Heart left ventricle (tissue), 16 donors: Measurements from ENCODE around the gene SLC1A7. TPM values are rescaled to one million over a fixed set of nuclear protein-coding genes. Genes with fewer than 3 reads are reported as not detected.

Source experiments
- ATAC-seq, 4 donors: fragments of 200-7000 bp; cut with Tn5 transposase; one replicate each; pipeline ENCODE4 v1.9.1; 2020 to 2022; ENCODE audit warnings: moderate library complexity in 4 of 4, mild to moderate bottlenecking in 3 of 4, moderate number of reproducible peaks in 1 of 4
- DNase-seq, 5 donors: peaks; one replicate each; pipeline ENCODE4 v3.0.0-alpha.2; 2020
- H3K27ac ChIP-seq, 12 donors: fragments of 200-600 bp; sonication (generic) in 4 of 12; one replicate each; pipeline versions ENCODE4 v1.5.0 to v1.8.0; 2016 to 2022; ENCODE audit warnings: mild to moderate bottlenecking in 2 of 12
- H3K27me3 ChIP-seq, 9 donors: fragments of 200-600 bp; sonication (generic) in 2 of 9; one replicate each; pipeline versions ENCODE4 v1.5.1 to v1.8.0; 2016 to 2022; ENCODE audit warnings: mild to moderate bottlenecking in 3 of 9
- H3K36me3 ChIP-seq, 9 donors: fragments of 200-600 bp; sonication (generic) in 2 of 9; one replicate each; pipeline versions ENCODE4 v1.5.0 to v1.8.0; 2018 to 2022; ENCODE audit warnings: mild to moderate bottlenecking in 2 of 9
- H3K4me1 ChIP-seq, 12 donors: fragments of 200-600 bp; sonication (generic) in 4 of 12; one replicate each; pipeline versions ENCODE4 v1.5.0 to v1.8.0; 2016 to 2022; ENCODE audit warnings: mild to moderate bottlenecking in 3 of 12
- H3K4me3 ChIP-seq, 12 donors: fragments of 200-600 bp; sonication (generic) in 4 of 12; one replicate each; pipeline versions ENCODE4 v1.5.0 to v1.8.0; 2017 to 2022; ENCODE audit warnings: mild to moderate bottlenecking in 9 of 12, moderate library complexity in 4 of 12
- H3K9me3 ChIP-seq, 12 donors: fragments of 200-600 bp; sonication (generic) in 4 of 12; one replicate each; pipeline versions ENCODE4 v1.5.0 to v1.8.0; 2016 to 2022; ENCODE audit warnings: mild to moderate bottlenecking in 1 of 12
- POLR2A ChIP-seq, 2 donors: fragments of 450-650 bp; IDR thresholded peaks; one replicate each; pipeline ENCODE4 v1.6.1; 2017; ENCODE audit warnings: antibody characterized with exemption in 2 of 2, mild to moderate bottlenecking in 2 of 2, moderate library complexity in 2 of 2
- WGBS, 4 donors: extraction: QIAGEN DNeasy Blood & Tissue Kit in 2 of 4; methylation state at CpG; one replicate each; pipeline versions ENCODE4 v1.1.5 to v1.1.7; 2013 to 2018; 5-methylcytosine and 5-hydroxymethylcytosine counted together
- intact Hi-C, 10 donors: fragments of 100-400 bp; cut with DNase I; formaldehyde crosslinking; loops; one replicate each; pipeline versions ENCODE4 v1.11.1 to v1.14.2; 2022
- polyA plus RNA-seq, 2 donors: library from polyadenylated mRNA; stranded (reverse); fragments of 200-250 nt; gene quantifications; one replicate each; pipeline ENCODE4 v1.2.3, GENCODE V29; 2013
- total RNA-seq, 9 donors: library from RNA; depleted of rRNA in 2 of 9; stranded (reverse); fragments of >200 nt in 2 of 9; fragmentation: NEBNext Ultra II Directional in 3 of 9; extraction: Animal tissue kit (Norgen Biotek cat#: 25700) in 3 of 9; gene quantifications; one replicate each; pipeline versions ENCODE4 v1.1.0 to v1.2.4, GENCODE V29; 2016 to 2023
- TF ChIP-seq, protein P1 (sequence below), 12 donors: fragments of 200-600 bp; sonication (generic) in 4 of 12; IDR thresholded peaks; one replicate each; pipeline versions ENCODE4 v1.5.0 to v1.8.0; 2018 to 2022; ENCODE audit warnings: antibody characterized with exemption in 12 of 12, mild to moderate bottlenecking in 5 of 12
- donor health status: ischemic (EF 13 %, LVEDD 7.1; RV severe dilation, severe dysfunction).
- donor health status: healthy with polysubstance abuse.
- donor health status: DM: no; HTN: yes; CAD: no.
- donor health status: DM: no; HTN: no; CAD: no.
- donor health status: ischemic (EF 25% LVEDD 6.9; RV normal size, moderate dysfunction).
- donor health status: ischemic (EF 25% LVEDD 5.7; RV mildly dilated, moderate dysfunction).
- donor health status: healthy.
- donor health status: DM: yes; HTN: yes; CAD: no.
- donor health status: ischemic (EF 35%, LVEDD 5.7; RV mildly dilated, moderate dysfunction).
- donor health status: nonischemic (EF 11% LVEDD 7.7; RV severe dilation, severe dysfunction).
- donor health status: DM: yes; HTN: yes; CAD: no.
- donor health status: PGD.
- donor health status: ischemic (EF 29% LVEDD 5.4; RV normal size, mild dysfunction).
- donor health status: nonischemic (EF 23%, LVEDD 6.1; RV moderate dilation, normal function).

SLC1A7 gene
- total and polyA plus RNA-seq, 11 donors = 0.07 to 1.1 (median 0.33) TPM; not detected in 2

DNA sequence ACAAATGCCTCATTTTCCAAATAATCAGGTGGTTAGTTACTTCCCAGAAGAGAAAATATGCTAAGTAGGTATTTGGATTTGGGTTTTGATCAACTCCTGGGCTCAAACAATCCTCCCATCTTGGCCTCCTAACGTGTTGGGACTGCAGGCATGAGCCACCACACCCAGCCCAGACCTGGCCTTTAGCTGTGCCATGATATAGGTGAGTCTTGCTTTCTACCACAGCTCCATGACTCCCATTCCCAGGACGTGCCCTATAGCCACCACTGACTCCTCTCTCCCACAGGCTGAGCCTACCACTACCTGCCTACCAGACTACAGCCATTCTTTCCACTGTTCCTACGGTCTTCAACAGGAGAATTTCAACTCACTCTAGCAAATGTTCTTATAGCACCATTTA, 1.8 kb upstream of the SLC1A7 start:
- Histone ChIP-seq H3K27ac (no peak overlapping the region), H3K4me3 (no peak overlapping the region), H3K4me1 (peaks cover 0 to 57% (median 17%) of the 10 kb centered on the region in 12 donors), H3K27me3 (no peaks in the 10 kb centered on the region), H3K36me3 (no peaks in the 10 kb centered on the region), H3K9me3 (no peaks in the 10 kb centered on the region)
- no peak for DNase-seq
- 63 to 94% (median 68%) methylated on average over 3 of the region's 3 CpGs for WGBS, 4 donors
- intact Hi-C loops = no loop called here
- no peak for ATAC-seq
- TF ChIP-seq, protein P1, sequence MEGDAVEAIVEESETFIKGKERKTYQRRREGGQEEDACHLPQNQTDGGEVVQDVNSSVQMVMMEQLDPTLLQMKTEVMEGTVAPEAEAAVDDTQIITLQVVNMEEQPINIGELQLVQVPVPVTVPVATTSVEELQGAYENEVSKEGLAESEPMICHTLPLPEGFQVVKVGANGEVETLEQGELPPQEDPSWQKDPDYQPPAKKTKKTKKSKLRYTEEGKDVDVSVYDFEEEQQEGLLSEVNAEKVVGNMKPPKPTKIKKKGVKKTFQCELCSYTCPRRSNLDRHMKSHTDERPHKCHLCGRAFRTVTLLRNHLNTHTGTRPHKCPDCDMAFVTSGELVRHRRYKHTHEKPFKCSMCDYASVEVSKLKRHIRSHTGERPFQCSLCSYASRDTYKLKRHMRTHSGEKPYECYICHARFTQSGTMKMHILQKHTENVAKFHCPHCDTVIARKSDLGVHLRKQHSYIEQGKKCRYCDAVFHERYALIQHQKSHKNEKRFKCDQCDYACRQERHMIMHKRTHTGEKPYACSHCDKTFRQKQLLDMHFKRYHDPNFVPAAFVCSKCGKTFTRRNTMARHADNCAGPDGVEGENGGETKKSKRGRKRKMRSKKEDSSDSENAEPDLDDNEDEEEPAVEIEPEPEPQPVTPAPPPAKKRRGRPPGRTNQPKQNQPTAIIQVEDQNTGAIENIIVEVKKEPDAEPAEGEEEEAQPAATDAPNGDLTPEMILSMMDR (IDR thresholded peaks at IDR 0.05) = no peak
- TF ChIP-seq POLR2A (IDR thresholded peaks at IDR 0.05) = no peak

DNA sequence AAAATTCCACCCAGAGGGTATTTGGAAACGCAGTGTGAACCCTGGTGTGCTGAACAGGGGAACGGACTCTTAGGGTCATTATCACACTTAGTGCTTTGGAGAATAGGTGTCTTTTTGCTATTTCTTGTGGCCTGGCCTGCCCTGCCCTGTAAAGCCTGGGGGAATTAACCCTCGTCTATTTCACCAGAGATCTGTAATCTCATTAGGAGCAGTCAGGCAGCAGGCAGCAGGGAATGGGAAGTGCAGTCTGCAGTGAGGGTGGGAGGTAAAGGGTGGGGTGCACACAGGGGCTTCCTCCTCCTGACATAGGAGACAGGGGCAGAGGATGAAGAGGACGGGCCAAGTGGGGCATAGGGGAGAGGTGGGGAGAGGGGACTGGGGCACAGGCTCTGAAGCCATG, 1.1 kb upstream of the SLC1A7 start:
- DNase-seq (no peak), ATAC-seq (no peak)
- Histone ChIP-seq H3K4me3 (no peak overlapping the region), H3K27me3 (no peaks in the 10 kb centered on the region), H3K36me3 (no peaks in the 10 kb centered on the region), H3K27ac (peak overlapping the region in 1 of 12 donors; percentile 13), H3K9me3 (no peaks in the 10 kb centered on the region), H3K4me1 (peaks cover 0 to 61% (median 17%) of the 10 kb centered on the region in 12 donors)
- TF ChIP-seq, protein P1 (IDR thresholded peaks at IDR 0.05) = no peak
- TF ChIP-seq POLR2A (IDR thresholded peaks at IDR 0.05) = no peak
- intact Hi-C loops = no loop called here
- 67 to 82% (median 78%) methylated on average over 4 of the region's 4 CpGs for WGBS, 4 donors

DNA sequence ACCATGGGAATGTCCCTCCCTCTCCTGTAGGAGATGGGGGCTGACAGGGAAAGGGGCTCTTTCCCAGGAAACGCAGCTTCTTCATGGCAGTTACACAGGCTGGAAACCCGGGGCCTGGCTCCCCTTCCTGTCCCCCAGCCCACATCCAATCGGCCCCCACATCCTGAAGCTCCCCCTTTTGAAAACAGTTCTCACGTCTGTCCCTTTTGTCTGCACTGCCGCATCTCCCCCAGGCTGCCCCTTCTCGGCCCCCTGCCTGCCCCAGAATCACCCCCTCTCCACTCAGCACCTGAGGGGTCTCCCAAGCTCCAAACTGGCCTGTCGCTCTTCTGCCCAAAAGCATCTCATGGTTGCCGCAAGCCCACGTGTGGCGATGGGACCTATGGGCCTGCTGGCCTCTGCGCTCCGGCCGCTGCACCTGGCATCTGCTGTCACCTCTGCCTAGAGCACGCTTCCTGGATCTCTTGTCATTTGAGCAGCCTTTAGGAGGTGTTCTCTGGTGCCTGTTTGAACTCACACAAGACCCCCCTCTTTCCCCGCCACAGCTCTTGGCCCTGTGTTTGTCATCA, 867 bp downstream of the SLC1A7 start:
- Histone ChIP-seq H3K4me1 (peaks cover 0 to 58% (median 15%) of the 10 kb centered on the region in 12 donors), H3K27ac (peak overlapping the region in 1 of 12 donors; percentile 57)
- WGBS, 4 donors = 81 to 90% (median 81%) methylated on average over 12 to 15 of the region's 15 CpGs

DNA sequence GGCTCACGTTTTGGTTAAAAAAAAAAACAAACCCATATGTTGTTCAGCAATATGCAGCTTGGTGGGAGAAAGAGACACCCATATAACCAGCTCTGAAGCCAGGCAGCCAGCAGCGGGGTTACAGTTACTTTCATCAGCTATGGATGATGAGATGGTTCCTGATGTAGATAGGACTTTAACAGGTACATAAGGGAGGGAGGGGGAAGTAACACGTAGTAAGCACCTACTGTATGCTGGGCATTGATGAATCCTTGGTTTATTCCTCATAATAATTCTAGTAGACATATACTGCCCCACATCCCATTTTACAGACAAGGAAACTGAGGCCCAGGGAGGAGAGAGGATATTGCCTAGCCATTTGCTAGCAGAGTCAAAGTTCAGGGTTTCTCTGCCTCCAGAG, 2.0 kb downstream of the SLC1A7 start:
- Histone ChIP-seq H3K4me3 (no peak overlapping the region), H3K4me1 (peaks cover 0 to 47% (median 12%) of the 10 kb centered on the region in 12 donors), H3K27me3 (no peaks in the 10 kb centered on the region), H3K36me3 (no peaks in the 10 kb centered on the region), H3K9me3 (peaks cover 0 to 12% (median 3%) of the 10 kb centered on the region in 12 donors), H3K27ac (peak overlapping the region in 8 of 12 donors; percentile 11 to 57 (median 35))
- intact Hi-C loops = no loop called here
- ATAC-seq (no peak), DNase-seq (no peak)
- TF ChIP-seq, protein P1 (IDR thresholded peaks at IDR 0.05) = no peak
- no peak for TF ChIP-seq POLR2A (IDR thresholded peaks at IDR 0.05)
- 59 to 76% (median 74%) methylated on average over 3 of the region's 3 CpGs for WGBS, 4 donors

More for the DNA sequence above, 867 bp downstream of the SLC1A7 start:
- DNase-seq = no peak
- no peak for TF ChIP-seq POLR2A (IDR thresholded peaks at IDR 0.05)
- TF ChIP-seq, protein P1 (IDR thresholded peaks at IDR 0.05) = no peak
- H3K27me3 ChIP-seq = no peaks in the 10 kb centered on the region
- intact Hi-C loops = no loop called here
- no peak for ATAC-seq
- H3K9me3 ChIP-seq = peaks cover 0 to 12% (median 3%) of the 10 kb centered on the region in 12 donors
- no peaks in the 10 kb centered on the region for H3K36me3 ChIP-seq
- H3K4me3 ChIP-seq = no peak overlapping the region
